CD14-positive monocyte (primary cell): Measurements from ENCODE around the gene ANKLE2. TPM values are rescaled to one million over a fixed set of nuclear protein-coding genes. Genes with fewer than 3 reads are reported as not detected.

Experiments
- DNase-seq, 3 donors: peaks; one replicate each; pipeline ENCODE4 v3.0.0-alpha.2; 2011 to 2022
- H2AFZ ChIP-seq: 2 replicates; pipeline ENCODE4 v1.6.0; 2012; ENCODE audit warnings: mild to moderate bottlenecking, low read depth, low read length, inconsistent platforms; ENCODE audit not compliant: insufficient read depth, poor library complexity, severe bottlenecking
- H3K27ac ChIP-seq, 2 donors: 1 replicate in 1 of 2; 2 replicates in 1 of 2; pipeline ENCODE4 v1.5.1; 2012 to 2013; ENCODE audit warnings: low read length in 2 of 2, control low read depth in 1 of 2, inconsistent platforms in 1 of 2, low read depth in 1 of 2, mild to moderate bottlenecking in 1 of 2
- H3K27me3 ChIP-seq, 2 donors: one replicate each; pipeline versions ENCODE4 v1.6.0 to v1.6.1; 2011 to 2013; ENCODE audit warnings: low read length in 2 of 2; ENCODE audit not compliant: control insufficient read depth in 2 of 2, insufficient read depth in 2 of 2
- H3K36me3 ChIP-seq, 2 donors: replicated peaks in 1 of 2; 1 replicate in 1 of 2; 2 replicates in 1 of 2; pipeline versions ENCODE4 v1.5.1 to v1.6.1; 2012 to 2013; ENCODE audit warnings: low read length in 2 of 2, control low read depth in 1 of 2, inconsistent platforms in 1 of 2, mild to moderate bottlenecking in 1 of 2; ENCODE audit not compliant: insufficient read depth in 2 of 2, control insufficient read depth in 1 of 2
- H3K4me1 ChIP-seq, 2 donors: 1 replicate in 1 of 2; 2 replicates in 1 of 2; pipeline versions ENCODE4 v1.5.1 to v1.6.1; 2012 to 2013; ENCODE audit warnings: low read length in 2 of 2, control low read depth in 1 of 2, inconsistent platforms in 1 of 2, mild to moderate bottlenecking in 1 of 2, moderate library complexity in 1 of 2; ENCODE audit not compliant: insufficient read depth in 2 of 2, control insufficient read depth in 1 of 2
- H3K4me2 ChIP-seq: replicated peaks from 2 replicates; pipeline ENCODE3; 2012; ENCODE audit warnings: low read length, moderate library complexity, mild to moderate bottlenecking; ENCODE audit not compliant: poor library complexity, severe bottlenecking; ENCODE audit errors: extremely low read depth
- H3K4me3 ChIP-seq, 3 experiments: fragments of 200-600 bp in 1 of 3; sonication (generic) in 1 of 3; replicated peaks in 1 of 3; 1 replicate in 2 of 3; 2 replicates in 1 of 3; pipeline ENCODE4 v1.5.1; 2011 to 2013; ENCODE audit warnings: low read length in 3 of 3, mild to moderate bottlenecking in 3 of 3, control low read depth in 2 of 3, low read depth in 2 of 3, inconsistent platforms in 1 of 3, moderate library complexity in 1 of 3
- H3K79me2 ChIP-seq: 2 replicates; pipeline ENCODE4 v1.6.0; 2012; ENCODE audit warnings: mild to moderate bottlenecking, control low read depth, inconsistent platforms, low read length, moderate library complexity; ENCODE audit not compliant: insufficient read depth
- H3K9ac ChIP-seq: 2 replicates; pipeline ENCODE4 v1.6.0; 2017; ENCODE audit warnings: low read length, mild to moderate bottlenecking; ENCODE audit not compliant: insufficient read depth, poor library complexity, severe bottlenecking
- H3K9me3 ChIP-seq, 2 donors: replicated peaks in 1 of 2; 1 replicate in 1 of 2; 2 replicates in 1 of 2; pipeline versions ENCODE4 v1.5.1 to v1.6.1; 2012 to 2013; ENCODE audit warnings: low read length in 2 of 2, control low read depth in 1 of 2; ENCODE audit not compliant: control insufficient read depth in 1 of 2, insufficient read depth in 1 of 2
- H4K20me1 ChIP-seq: 2 replicates; pipeline ENCODE4 v1.6.0; 2012; ENCODE audit warnings: mild to moderate bottlenecking, low read length, control low read depth, moderate library complexity; ENCODE audit not compliant: insufficient read depth
- H3K27ac Mint-ChIP-seq, 7 donors: one replicate each; pipeline ENCODE4 v1.8.0; 2020; ENCODE audit warnings: mild to moderate bottlenecking in 7 of 7, mixed read lengths in 7 of 7, moderate library complexity in 6 of 7, inconsistent platforms in 2 of 7
- H3K27me3 Mint-ChIP-seq, 3 donors: one replicate each; pipeline ENCODE4 v1.8.0; 2021 to 2022; ENCODE audit warnings: low read depth in 3 of 3, mild to moderate bottlenecking in 3 of 3, mixed read lengths in 3 of 3, moderate library complexity in 3 of 3, inconsistent platforms in 1 of 3
- H3K36me3 Mint-ChIP-seq, 2 donors: one replicate each; pipeline ENCODE4 v1.8.0; 2020; ENCODE audit warnings: mixed read lengths in 2 of 2, inconsistent platforms in 1 of 2, mild to moderate bottlenecking in 1 of 2
- H3K4me1 Mint-ChIP-seq: one replicate; pipeline ENCODE4 v1.8.0; 2020; ENCODE audit warnings: mild to moderate bottlenecking, mixed read lengths
- H3K4me3 Mint-ChIP-seq, 2 donors: one replicate each; pipeline ENCODE4 v1.8.0; 2020; ENCODE audit warnings: mild to moderate bottlenecking in 2 of 2, mixed read lengths in 2 of 2, moderate library complexity in 1 of 2
- H3K9me3 Mint-ChIP-seq, 7 donors: one replicate each; pipeline ENCODE4 v1.8.0; 2020 to 2022; ENCODE audit warnings: mixed read lengths in 7 of 7, mild to moderate bottlenecking in 6 of 7, moderate library complexity in 6 of 7, inconsistent platforms in 2 of 7
- CTCF ChIP-seq: fragments of 200-600 bp; IDR thresholded peaks from one replicate; pipeline ENCODE4 v1.8.0; 2022; ENCODE audit warnings: antibody characterized with exemption, mild to moderate bottlenecking
- WGBS: methylation state at CpG from one replicate; pipeline ENCODE4 v1.1.5; 2013; ENCODE audit warnings: missing lambda C conversion rate; ENCODE audit not compliant: insufficient coverage; 5-methylcytosine and 5-hydroxymethylcytosine counted together
- intact Hi-C, 2 donors: fragments of 100-400 bp; cut with micrococcal nuclease; formaldehyde crosslinking; loops; one replicate each; pipeline versions ENCODE4 v1.15.0 to v1.15.1; 2023
- polyA plus RNA-seq, 3 donors: library from polyadenylated mRNA; depleted of rRNA in 1 of 3; unstranded in 2 of 3; stranded (reverse) in 1 of 3; fragments of 300-500 nt in 2 of 3; fragments of >200 nt in 1 of 3; fragmentation: Illumina TruSeq in 2 of 3; gene quantifications; 1 replicate in 2 of 3; 2 replicates in 1 of 3; pipeline ENCODE4 v1.2.3, GENCODE V29; 2012 to 2021

The ANKLE2 gene
- polyA plus RNA-seq, 3 donors: 10.1 to 88.4 (median 15.0) TPM

DNA sequence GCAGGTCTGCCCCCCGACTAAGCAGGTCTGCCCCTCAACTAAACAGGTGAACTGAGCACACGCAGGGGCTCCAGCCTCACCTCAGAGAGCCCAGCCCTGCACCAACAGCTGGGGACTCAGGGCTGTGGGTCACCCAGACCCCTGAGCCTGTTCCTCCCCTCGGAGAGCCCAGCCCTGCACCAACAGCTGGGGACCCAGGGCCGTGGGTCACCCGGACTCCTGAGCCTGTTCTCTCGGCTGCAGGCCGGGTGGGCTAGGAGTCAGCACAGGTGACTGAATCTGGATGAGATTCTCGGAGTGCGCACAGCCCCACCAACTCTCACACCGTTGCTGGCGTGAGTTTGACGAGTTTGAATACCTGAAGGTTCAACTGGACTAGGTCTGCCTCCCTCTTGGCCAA, 20.3 kb upstream of the ANKLE2 start:
- Mint-ChIP-seq H3K9me3 (peaks cover 0 to 2% (median 0%) of the 10 kb centered on the region in 7 donors), H3K27ac (peak overlapping the region in 1 of 7 donors; percentile 37), H3K4me1 (no peaks in the 10 kb centered on the region), H3K27me3 (no peaks in the 10 kb centered on the region), H3K4me3 (no peak overlapping the region), H3K36me3 (peaks cover 72 to 97% of the 10 kb centered on the region in 2 donors)
- TF ChIP-seq CTCF: no peak
- intact Hi-C loops: no loop called here
- no peak for DNase-seq
- H2AFZ ChIP-seq: no peak overlapping the region
- no peak overlapping the region for H3K27ac ChIP-seq
- peaks cover 86 to 98% of the 10 kb centered on the region in 2 donors for H3K36me3 ChIP-seq
- H3K4me2 ChIP-seq: no peak overlapping the region
- no peaks in the 10 kb centered on the region for H3K4me1 ChIP-seq
- H3K9me3 ChIP-seq: no peaks in the 10 kb centered on the region
- no peaks in the 10 kb centered on the region for H4K20me1 ChIP-seq
- no peaks in the 10 kb centered on the region for H3K27me3 ChIP-seq
- no peak overlapping the region for H3K4me3 ChIP-seq
- no peaks in the 10 kb centered on the region for H3K79me2 ChIP-seq
- 99% methylated on average over 11 of the region's 12 CpGs for WGBS
- H3K9ac ChIP-seq: no peak overlapping the region

- peaks cover 0 to 2% (median 0%) of the 10 kb centered on the region in 3 donors for H3K27me3 Mint-ChIP-seq
- Histone ChIP-seq H3K4me1 (no peaks in the 10 kb centered on the region), H3K9me3 (no peaks in the 10 kb centered on the region), H3K79me2 (no peaks in the 10 kb centered on the region), H3K4me2 (no peak overlapping the region), H2AFZ (no peak overlapping the region), H3K27ac (no peak overlapping the region), H3K27me3 (no peaks in the 10 kb centered on the region), H3K9ac (no peak overlapping the region), H3K4me3 (no peak overlapping the region), H3K36me3 (peaks cover 87 to 98% of the 10 kb centered on the region in 2 donors), H4K20me1 (no peaks in the 10 kb centered on the region)
- peaks cover 0 to 2% (median 0%) of the 10 kb centered on the region in 7 donors for H3K9me3 Mint-ChIP-seq
- no peak for DNase-seq
- peak overlapping the region in 1 of 7 donors; percentile 14 for H3K27ac Mint-ChIP-seq
- TF ChIP-seq CTCF: no peak
- WGBS: 97% methylated on average over 26 of the region's 30 CpGs
- peaks cover 71 to 97% of the 10 kb centered on the region in 2 donors for H3K36me3 Mint-ChIP-seq
- no peak overlapping the region for H3K4me3 Mint-ChIP-seq
- H3K4me1 Mint-ChIP-seq: no peaks in the 10 kb centered on the region
- intact Hi-C loops: no loop called here
Measured at GRCh38 chr12:132779781-132780353, 18.2 kb upstream of the ANKLE2 start.
